Neural cell (in vitro differentiated cells): ENCODE results near the gene RFX3.

Experiments
- RAD21 ChIP-seq: fragments of 450-650 bp; conservative IDR thresholded peaks from 2 replicates; pipeline ENCODE4 v1.6.1; 2014; ENCODE audit warnings: antibody characterized with exemption, mild to moderate bottlenecking, moderate library complexity
- TAF1 ChIP-seq: IDR thresholded peaks from 2 replicates; pipeline ENCODE4 v1.6.1; 2012; ENCODE audit warnings: low read depth
- TF ChIP-seq, protein P1 (sequence below): fragments of 450-650 bp; IDR thresholded peaks from 2 replicates; pipeline ENCODE4 v1.5.1; 2014; ENCODE audit warnings: antibody characterized with exemption, mild to moderate bottlenecking, moderate library complexity; ENCODE audit not compliant: poor library complexity, severe bottlenecking
- TF ChIP-seq, protein P2 (sequence below): IDR thresholded peaks from 2 replicates; pipeline ENCODE4 v1.6.1; 2012; ENCODE audit warnings: borderline replicate concordance

GRCh38 chr9:3397766-3398165 lies 128.0 kb downstream of the RFX3 start:
- TF ChIP-seq, protein P1, sequence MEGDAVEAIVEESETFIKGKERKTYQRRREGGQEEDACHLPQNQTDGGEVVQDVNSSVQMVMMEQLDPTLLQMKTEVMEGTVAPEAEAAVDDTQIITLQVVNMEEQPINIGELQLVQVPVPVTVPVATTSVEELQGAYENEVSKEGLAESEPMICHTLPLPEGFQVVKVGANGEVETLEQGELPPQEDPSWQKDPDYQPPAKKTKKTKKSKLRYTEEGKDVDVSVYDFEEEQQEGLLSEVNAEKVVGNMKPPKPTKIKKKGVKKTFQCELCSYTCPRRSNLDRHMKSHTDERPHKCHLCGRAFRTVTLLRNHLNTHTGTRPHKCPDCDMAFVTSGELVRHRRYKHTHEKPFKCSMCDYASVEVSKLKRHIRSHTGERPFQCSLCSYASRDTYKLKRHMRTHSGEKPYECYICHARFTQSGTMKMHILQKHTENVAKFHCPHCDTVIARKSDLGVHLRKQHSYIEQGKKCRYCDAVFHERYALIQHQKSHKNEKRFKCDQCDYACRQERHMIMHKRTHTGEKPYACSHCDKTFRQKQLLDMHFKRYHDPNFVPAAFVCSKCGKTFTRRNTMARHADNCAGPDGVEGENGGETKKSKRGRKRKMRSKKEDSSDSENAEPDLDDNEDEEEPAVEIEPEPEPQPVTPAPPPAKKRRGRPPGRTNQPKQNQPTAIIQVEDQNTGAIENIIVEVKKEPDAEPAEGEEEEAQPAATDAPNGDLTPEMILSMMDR, result no peak
- TF ChIP-seq TAF1, result no peak
- no peak for TF ChIP-seq RAD21
- TF ChIP-seq, protein P2, sequence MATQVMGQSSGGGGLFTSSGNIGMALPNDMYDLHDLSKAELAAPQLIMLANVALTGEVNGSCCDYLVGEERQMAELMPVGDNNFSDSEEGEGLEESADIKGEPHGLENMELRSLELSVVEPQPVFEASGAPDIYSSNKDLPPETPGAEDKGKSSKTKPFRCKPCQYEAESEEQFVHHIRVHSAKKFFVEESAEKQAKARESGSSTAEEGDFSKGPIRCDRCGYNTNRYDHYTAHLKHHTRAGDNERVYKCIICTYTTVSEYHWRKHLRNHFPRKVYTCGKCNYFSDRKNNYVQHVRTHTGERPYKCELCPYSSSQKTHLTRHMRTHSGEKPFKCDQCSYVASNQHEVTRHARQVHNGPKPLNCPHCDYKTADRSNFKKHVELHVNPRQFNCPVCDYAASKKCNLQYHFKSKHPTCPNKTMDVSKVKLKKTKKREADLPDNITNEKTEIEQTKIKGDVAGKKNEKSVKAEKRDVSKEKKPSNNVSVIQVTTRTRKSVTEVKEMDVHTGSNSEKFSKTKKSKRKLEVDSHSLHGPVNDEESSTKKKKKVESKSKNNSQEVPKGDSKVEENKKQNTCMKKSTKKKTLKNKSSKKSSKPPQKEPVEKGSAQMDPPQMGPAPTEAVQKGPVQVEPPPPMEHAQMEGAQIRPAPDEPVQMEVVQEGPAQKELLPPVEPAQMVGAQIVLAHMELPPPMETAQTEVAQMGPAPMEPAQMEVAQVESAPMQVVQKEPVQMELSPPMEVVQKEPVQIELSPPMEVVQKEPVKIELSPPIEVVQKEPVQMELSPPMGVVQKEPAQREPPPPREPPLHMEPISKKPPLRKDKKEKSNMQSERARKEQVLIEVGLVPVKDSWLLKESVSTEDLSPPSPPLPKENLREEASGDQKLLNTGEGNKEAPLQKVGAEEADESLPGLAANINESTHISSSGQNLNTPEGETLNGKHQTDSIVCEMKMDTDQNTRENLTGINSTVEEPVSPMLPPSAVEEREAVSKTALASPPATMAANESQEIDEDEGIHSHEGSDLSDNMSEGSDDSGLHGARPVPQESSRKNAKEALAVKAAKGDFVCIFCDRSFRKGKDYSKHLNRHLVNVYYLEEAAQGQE, result no peak
